Activated naive CD4-positive, alpha-beta T cell (primary cell): Measurements from ENCODE around the gene RNF150.

Experiments used
- DNase-seq, 4 experiments: peaks; one replicate each; lab custom pipeline; 2025; lab: John Stamatoyannopoulos, UW

The RNF150 gene

GRCh38 chr4:141023051-141023450, 110.2 kb downstream of the RNF150 start:
- no peak for DNase-seq

- DNase-seq: no peak
Observed at GRCh38 chr4:141022111-141022695, 111.1 kb downstream of the RNF150 start.

- DNase-seq: no peak
Observed at GRCh38 chr4:141021397-141022110, 111.7 kb downstream of the RNF150 start.

- DNase-seq: no peak
Observed at GRCh38 chr4:141020801-141021261, 112.4 kb downstream of the RNF150 start.

- DNase-seq: no peak
Observed at GRCh38 chr4:141019768-141020167, 113.5 kb downstream of the RNF150 start.

DNA sequence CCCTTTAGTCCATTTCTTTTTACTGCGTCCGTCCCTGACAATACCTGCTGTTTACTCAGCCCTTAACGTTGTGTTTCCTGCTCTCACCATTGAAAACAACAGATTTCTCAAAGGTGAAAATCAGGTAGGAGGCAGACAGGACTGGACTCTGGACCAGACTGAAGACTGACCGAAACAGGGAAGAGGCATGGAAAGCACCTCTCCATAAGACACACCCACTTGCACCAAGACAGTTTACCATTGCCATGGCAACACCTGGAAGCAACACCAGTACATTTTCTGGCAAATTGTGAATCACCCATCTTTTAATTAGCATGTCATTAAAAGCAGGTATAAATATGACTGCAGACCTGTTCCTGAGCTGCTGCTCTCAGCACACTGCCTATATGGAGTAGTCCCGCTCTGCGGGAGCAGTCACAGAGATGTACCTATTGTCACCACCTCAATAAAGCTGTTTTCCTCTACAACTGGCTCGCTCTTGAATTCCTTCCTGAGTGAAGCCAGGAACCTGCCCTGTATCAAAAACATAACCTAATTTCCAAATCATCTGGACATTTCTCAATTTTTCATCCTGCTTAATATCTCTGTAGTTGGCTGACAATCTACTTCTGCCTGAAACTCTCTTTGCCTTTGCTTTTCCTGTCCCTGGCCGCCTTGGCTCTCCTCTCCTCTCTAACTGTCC, 117.0 kb downstream of the RNF150 start:
- DNase-seq: no peak

DNA sequence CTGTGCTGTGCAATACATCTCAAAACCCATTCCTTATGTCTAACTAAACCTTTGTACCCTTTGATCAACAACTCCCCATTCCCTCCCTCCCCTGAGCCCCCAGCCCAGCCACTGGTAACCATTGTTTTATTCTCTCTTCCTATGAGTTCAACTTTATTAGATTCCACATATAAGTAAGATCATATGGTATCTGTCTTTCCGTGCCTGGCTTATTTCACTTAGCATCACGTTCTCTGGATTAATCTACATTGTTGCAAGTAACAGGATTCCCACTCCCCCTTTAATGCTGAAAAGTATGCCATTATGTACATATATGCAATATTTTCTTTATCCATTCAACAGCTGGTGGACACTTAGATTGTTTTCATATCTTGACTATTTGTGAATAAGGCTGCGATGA, 119.4 kb downstream of the RNF150 start:
- no peak for DNase-seq

DNA sequence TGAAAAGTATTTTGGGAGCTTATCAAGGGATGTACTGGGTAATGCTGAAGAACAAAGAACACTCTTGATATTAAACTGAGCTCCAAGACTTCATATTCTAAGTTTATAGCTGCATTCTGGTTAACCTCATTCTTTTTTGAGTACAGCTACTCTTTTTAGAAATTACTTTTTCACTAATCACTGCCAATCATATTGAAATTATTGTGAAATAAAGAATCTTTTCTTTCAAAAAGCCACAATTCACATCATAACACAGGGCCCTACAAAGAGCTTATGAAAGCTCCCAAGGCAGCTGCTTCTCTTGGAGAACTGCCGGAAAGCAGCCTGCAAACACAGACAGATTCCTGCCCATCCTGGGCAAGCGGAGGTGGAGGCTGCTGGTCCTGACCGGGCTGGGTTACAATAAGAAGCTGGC, 121.4 kb downstream of the RNF150 start:
- DNase-seq: no peak

- no peak for DNase-seq
Observed at GRCh38 chr4:141009931-141010330, 123.3 kb downstream of the RNF150 start.

GRCh38 chr4:141009129-141009528, 124.1 kb downstream of the RNF150 start:
- no peak for DNase-seq

DNA sequence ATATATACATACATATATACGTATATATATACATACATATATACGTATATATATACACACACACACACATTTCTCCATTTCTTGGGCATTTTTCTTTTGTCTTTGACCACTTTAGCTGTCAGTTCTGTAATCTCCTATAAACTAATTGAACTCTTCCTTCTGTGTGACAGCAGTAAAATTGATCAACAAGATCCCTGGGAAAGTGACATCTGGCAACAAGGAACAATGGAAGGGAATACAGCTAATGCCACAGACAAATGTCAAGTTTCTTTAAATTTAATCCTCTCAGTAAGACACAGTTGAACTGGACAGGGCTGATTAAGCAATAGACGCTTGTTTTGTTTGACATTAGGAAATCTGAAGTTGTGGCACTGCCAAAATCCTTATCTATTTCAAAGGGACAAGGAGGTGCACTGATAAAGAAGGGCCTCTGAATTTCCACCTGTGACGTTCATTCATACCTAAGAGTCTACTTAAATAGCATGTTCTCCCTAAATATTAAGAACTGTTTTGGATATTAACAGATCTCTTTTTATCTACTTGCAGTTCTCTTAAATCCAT, 126.9 kb downstream of the RNF150 start:
- DNase-seq: no peak

GRCh38 chr4:141004823-141005222, 128.4 kb downstream of the RNF150 start:
- DNase-seq: no peak

- DNase-seq: no peak
Observed at GRCh38 chr4:141003193-141003592, 130.1 kb downstream of the RNF150 start.

DNA sequence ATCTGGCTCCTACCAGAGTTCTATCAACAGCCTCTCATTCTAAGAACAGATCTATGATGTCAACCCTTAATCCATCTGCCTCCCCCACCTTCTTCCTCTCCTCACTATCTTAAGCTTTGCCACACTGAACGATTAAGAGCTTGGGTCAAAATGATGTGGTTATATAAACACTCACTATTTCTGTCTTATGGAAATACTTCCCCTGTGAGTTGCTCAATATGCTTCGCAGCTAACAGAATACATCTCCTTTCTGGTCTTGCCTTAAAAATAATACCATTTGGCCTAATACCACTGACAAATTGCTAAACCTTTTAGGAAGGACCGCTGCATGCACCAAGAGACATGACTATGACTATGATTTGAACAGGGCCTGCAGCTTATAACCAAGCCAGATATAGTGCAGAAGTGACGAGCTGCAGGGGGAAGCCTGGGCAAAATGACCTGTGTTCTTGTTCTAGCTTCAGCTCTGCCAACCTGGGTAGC, 130.9 kb downstream of the RNF150 start:
- DNase-seq: no peak

DNA sequence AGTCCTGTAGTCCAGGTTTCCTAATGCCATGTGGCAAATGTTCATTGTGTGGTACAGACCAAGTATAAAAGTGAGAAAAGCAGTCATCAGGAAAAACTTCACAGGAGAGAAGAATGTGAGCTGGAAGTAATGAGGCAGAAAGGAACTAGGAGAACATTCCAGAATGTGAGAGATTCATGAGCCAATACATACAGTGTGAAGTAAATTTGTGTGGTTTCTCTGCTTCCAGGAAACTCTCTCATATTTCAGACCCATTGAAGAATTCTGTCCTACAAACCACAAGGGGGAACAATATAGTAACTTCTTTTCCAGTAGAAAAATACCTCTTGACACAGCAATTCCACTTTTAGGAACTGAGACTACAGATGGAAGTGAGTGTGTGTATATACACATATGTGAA, 136.5 kb downstream of the RNF150 start:
- DNase-seq: no peak

DNA sequence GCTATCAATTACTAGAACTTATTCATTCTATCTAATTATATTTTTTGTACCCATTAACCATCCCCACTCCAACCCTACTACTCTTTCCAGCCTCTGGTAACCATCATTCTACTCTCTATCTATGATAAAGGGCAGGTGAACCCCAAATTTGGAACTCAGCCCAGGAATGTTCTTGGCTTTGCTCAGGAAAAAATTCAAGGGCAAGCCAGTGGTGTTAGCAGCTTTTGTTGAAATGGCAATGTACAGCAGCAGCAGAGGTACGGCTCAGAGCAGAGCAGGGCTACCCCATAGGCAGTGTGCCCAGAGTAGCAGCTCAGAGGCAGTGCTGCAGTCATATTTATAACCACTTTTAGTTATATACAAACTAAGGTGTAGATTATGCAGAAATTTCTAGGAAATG, 138.2 kb downstream of the RNF150 start:
- DNase-seq: no peak

- no peak for DNase-seq
Observed at GRCh38 chr4:140994015-140994414, 139.3 kb downstream of the RNF150 start.

- no peak for DNase-seq
Observed at GRCh38 chr4:140993370-140993769, 139.9 kb downstream of the RNF150 start.

DNA sequence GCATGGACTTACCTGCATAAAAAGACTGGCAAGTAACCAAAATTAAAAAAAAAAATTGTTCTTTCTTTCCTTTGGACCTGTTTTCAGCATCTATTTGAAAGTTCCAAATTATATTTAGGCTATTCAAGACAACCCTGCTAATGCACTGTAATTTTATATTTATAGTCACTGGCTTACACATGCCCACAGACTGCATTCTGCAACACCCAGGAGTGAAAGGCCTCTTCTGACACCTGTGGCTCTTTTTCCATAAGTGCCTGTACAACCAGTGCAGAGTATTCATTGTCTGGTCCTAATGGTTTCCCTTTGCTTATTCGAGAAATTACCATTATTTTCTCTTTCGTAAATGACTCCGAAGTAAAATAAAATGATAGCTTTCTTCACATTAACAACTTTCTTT, 143.3 kb downstream of the RNF150 start:
- no peak for DNase-seq

GRCh38 chr4:140986045-140986444, 147.2 kb downstream of the RNF150 start:
- DNase-seq: no peak

GRCh38 chr4:140982613-140983340, 150.5 kb downstream of the RNF150 start:
- no peak for DNase-seq
